ENCODE data around the gene FMN1. TPM values are rescaled to one million over a fixed set of nuclear protein-coding genes. Genes with fewer than 3 reads are reported as not detected.

The FMN1 gene
- total and polyA plus RNA-seq, 10 of the 15 experiments (the other 5 are each of a cell fraction or from before 2014, with no cell fraction given) = 0.05 to 0.16 (median 0.08) TPM; not detected in 4

DNA sequence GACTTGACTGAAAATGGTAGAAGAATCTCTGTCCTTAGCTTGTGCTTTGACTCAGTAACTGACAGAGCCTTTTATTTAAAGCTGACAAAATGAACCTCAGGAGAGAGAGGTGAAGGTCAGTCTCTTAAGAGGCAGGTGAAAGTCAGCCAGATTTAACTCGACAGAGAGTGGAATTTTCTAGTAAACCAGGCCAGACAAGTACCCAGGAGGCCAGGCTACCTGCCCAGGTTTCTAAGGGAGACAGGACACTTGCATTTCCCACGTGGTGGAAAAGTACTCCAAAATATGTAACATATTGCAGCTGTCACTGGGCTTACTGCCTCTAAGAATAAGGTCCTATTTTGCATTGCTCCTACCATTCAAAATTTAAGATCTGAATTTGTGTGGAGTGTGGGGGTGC is 167.9 kb downstream of the FMN1 start:
- H2AFZ ChIP-seq (ENCODE audit: control insufficient read depth, low read depth, low read length) = no peak overlapping the region
- intact Hi-C loops (cut with micrococcal nuclease; ENCODE audit: unreplicated experiment) (no loop called here), in situ Hi-C loops (cut with MboI) (no loop called here)
- ChIA-PET POLR2A (no interaction called here), CTCF (interaction anchor here (1.2 kb wide), 1 partner anchor 376 kb away, joined by 3 read pairs; no protein-coding TSS in a partner anchor), RAD21 (ENCODE audit: unreplicated experiment) (no interaction called here), SMC1A (ENCODE audit: uncharacterized antibody, unreplicated experiment) (interaction anchor here (0.6 kb wide), 1 partner anchor 90 kb away, joined by 3 read pairs; no protein-coding TSS in a partner anchor)
- no TSS peak for BruUV-seq (replicated peaks)
- no peak overlapping the region for H3K4me2 ChIP-seq (ENCODE audit: control insufficient read depth, insufficient read depth)
- no peaks in the 10 kb centered on the region for H3K9me3 ChIP-seq (replicated peaks; ENCODE audit: control insufficient read depth, insufficient read depth, low read length)
- WGBS (ENCODE audit: insufficient coverage, insufficient replicate concordance, low lambda C conversion rate, missing lambda C conversion rate) = 0% methylated on average over 2 of the region's 2 CpGs
- no peaks in the 10 kb centered on the region for H4K20me1 ChIP-seq (ENCODE audit: control insufficient read depth, insufficient read depth)
- no peaks in the 10 kb centered on the region for H3K79me2 ChIP-seq (ENCODE audit: control insufficient read depth, insufficient read depth, low read length)
- no peaks in the 10 kb centered on the region for H3K36me3 ChIP-seq (ENCODE audit: control insufficient read depth in 2 of 2, insufficient read depth in 2 of 2, low read length in 1 of 2)
- DNase-seq (ENCODE audit: low read depth, low spot score) = no peak
- no peak overlapping the region for H3K9ac ChIP-seq (ENCODE audit: control insufficient read depth, insufficient read depth, low read length)
- no peaks in the 10 kb centered on the region for H3K4me1 ChIP-seq (ENCODE audit: control insufficient read depth, insufficient read depth, low read length)
- FAIRE-seq = no peak
- no peak overlapping the region for H3K4me3 ChIP-seq
- no peak for TF ChIP-seq TCF7 (IDR thresholded peaks at IDR 0.05; ENCODE audit: borderline replicate concordance)
- no peak for TF ChIP-seq ZNF217 (IDR thresholded peaks at IDR 0.05)
- no peak for TF ChIP-seq MYC (IDR thresholded peaks at IDR 0.05; ENCODE audit: insufficient read depth, insufficient read length, insufficient replicate concordance, low read length, severe bottlenecking)
- no peak overlapping the region for H3K27ac ChIP-seq (ENCODE audit: control insufficient read depth, insufficient read depth)
- no peak for ATAC-seq
- H3K27me3 ChIP-seq (replicated peaks in 1 of 2; ENCODE audit: control insufficient read depth in 2 of 2, insufficient read depth in 2 of 2, low read length in 1 of 2) = no peaks in the 10 kb centered on the region; a peak in 1 of 4 replicates

DNA sequence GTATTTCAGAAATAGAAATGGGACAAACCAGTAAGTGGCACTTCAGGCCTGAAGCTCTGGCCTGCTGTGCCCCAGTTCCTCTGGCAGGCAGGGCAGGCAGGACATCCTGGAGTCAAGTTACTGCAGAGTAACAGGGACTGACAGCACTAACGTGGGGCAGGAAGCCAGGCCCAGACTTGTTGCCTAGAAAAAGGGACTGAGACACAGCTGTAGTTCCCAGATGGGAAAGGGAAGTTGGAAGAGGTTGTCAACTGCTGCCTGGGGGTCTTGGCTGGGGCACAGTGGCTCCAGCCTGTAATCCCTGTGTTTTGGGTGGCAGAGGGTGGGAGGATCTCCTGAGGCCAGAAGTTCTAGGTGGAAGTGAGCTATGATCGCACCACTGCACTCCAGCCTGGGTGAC is 171.9 kb downstream of the FMN1 start:
- DNase-seq (ENCODE audit: low read depth, low spot score) = no peak
- Histone ChIP-seq H3K4me1 (ENCODE audit: control insufficient read depth, insufficient read depth, low read length) (no peaks in the 10 kb centered on the region), H3K27me3 (replicated peaks in 1 of 2; ENCODE audit: control insufficient read depth in 2 of 2, insufficient read depth in 2 of 2, low read length in 1 of 2) (no peaks in the 10 kb centered on the region), H3K9ac (ENCODE audit: control insufficient read depth, insufficient read depth, low read length) (no peak overlapping the region), H3K79me2 (ENCODE audit: control insufficient read depth, insufficient read depth, low read length) (no peaks in the 10 kb centered on the region), H3K4me3 (no peak overlapping the region), H3K27ac (ENCODE audit: control insufficient read depth, insufficient read depth) (no peak overlapping the region), H2AFZ (ENCODE audit: control insufficient read depth, low read depth, low read length) (no peak overlapping the region), H3K4me2 (ENCODE audit: control insufficient read depth, insufficient read depth) (no peak overlapping the region), H4K20me1 (ENCODE audit: control insufficient read depth, insufficient read depth) (no peaks in the 10 kb centered on the region), H3K36me3 (ENCODE audit: control insufficient read depth in 2 of 2, insufficient read depth in 2 of 2, low read length in 1 of 2) (no peaks in the 10 kb centered on the region), H3K9me3 (replicated peaks; ENCODE audit: control insufficient read depth, insufficient read depth, low read length) (no peaks in the 10 kb centered on the region)
- in situ Hi-C loops (cut with MboI) (no loop called here), intact Hi-C loops (cut with micrococcal nuclease; ENCODE audit: unreplicated experiment) (loop anchor here (2.0 kb wide), 1 partner anchor 110 kb away; no protein-coding TSS in a partner anchor)
- no peak for FAIRE-seq
- WGBS (ENCODE audit: insufficient coverage, insufficient replicate concordance, low lambda C conversion rate, missing lambda C conversion rate) = 10% methylated on average over 2 of the region's 2 CpGs
- no TSS peak for BruUV-seq (replicated peaks)
- CTCF ChIA-PET = interaction anchor here (0.5 to 2.7 kb wide), 9 partner anchors 10 to 678 kb away, joined by 3 to 14 read pairs (median 3); no protein-coding TSS in a partner anchor
- RAD21 ChIA-PET (ENCODE audit: unreplicated experiment) = interaction anchor here (1.6 kb wide), 1 partner anchor 678 kb away, joined by 6 read pairs; no protein-coding TSS in a partner anchor
- SMC1A ChIA-PET (ENCODE audit: uncharacterized antibody, unreplicated experiment) = interaction anchor here (0.6 to 1.2 kb wide), 3 partner anchors 9 to 219 kb away, joined by 3 to 7 read pairs (median 4); no protein-coding TSS in a partner anchor
- no peak for ATAC-seq
- POLR2A ChIA-PET = no interaction called here
- TF ChIP-seq KLF5 (IDR thresholded peaks at IDR 0.05; ENCODE audit: partially characterized antibody) (no peak), ZBTB33 (IDR thresholded peaks at IDR 0.05) (no peak), MTA3 (IDR thresholded peaks at IDR 0.05; ENCODE audit: borderline replicate concordance, low read length) (no peak), TCF12 (IDR thresholded peaks at IDR 0.05; ENCODE audit: low read depth, low read length) (no peak), FOXK2 (IDR thresholded peaks at IDR 0.05) (no peak), MTA2 (IDR thresholded peaks at IDR 0.05; ENCODE audit: low read depth) (no peak)
- TF ChIP-seq, protein P1, sequence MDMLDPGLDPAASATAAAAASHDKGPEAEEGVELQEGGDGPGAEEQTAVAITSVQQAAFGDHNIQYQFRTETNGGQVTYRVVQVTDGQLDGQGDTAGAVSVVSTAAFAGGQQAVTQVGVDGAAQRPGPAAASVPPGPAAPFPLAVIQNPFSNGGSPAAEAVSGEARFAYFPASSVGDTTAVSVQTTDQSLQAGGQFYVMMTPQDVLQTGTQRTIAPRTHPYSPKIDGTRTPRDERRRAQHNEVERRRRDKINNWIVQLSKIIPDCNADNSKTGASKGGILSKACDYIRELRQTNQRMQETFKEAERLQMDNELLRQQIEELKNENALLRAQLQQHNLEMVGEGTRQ (IDR thresholded peaks at IDR 0.05; ENCODE audit: borderline replicate concordance, low read depth, low read length) = no peak
- TF ChIP-seq, protein P2, sequence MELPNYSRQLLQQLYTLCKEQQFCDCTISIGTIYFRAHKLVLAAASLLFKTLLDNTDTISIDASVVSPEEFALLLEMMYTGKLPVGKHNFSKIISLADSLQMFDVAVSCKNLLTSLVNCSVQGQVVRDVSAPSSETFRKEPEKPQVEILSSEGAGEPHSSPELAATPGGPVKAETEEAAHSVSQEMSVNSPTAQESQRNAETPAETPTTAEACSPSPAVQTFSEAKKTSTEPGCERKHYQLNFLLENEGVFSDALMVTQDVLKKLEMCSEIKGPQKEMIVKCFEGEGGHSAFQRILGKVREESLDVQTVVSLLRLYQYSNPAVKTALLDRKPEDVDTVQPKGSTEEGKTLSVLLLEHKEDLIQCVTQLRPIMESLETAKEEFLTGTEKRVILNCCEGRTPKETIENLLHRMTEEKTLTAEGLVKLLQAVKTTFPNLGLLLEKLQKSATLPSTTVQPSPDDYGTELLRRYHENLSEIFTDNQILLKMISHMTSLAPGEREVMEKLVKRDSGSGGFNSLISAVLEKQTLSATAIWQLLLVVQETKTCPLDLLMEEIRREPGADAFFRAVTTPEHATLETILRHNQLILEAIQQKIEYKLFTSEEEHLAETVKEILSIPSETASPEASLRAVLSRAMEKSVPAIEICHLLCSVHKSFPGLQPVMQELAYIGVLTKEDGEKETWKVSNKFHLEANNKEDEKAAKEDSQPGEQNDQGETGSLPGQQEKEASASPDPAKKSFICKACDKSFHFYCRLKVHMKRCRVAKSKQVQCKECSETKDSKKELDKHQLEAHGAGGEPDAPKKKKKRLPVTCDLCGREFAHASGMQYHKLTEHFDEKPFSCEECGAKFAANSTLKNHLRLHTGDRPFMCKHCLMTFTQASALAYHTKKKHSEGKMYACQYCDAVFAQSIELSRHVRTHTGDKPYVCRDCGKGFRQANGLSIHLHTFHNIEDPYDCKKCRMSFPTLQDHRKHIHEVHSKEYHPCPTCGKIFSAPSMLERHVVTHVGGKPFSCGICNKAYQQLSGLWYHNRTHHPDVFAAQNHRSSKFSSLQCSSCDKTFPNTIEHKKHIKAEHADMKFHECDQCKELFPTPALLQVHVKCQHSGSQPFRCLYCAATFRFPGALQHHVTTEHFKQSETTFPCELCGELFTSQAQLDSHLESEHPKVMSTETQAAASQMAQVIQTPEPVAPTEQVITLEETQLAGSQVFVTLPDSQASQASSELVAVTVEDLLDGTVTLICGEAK (IDR thresholded peaks at IDR 0.05; ENCODE audit: borderline replicate concordance) = no peak

Measured in GM12878 (cell line).